ENCODE results near the gene SPOCK1.

SPOCK1 gene

GRCh38 chr5:137134920-137135532 lies 364.1 kb downstream of the SPOCK1 start:
- Histone ChIP-seq H3K27me3 (replicated peaks; ENCODE audit: control insufficient read depth, insufficient read depth, low read length, poor library complexity, severe bottlenecking) (no peaks in the 10 kb centered on the region), H3K4me1 (ENCODE audit: control insufficient read depth, insufficient read depth, low read length, poor library complexity, severe bottlenecking) (no peaks in the 10 kb centered on the region), H3K4me3 (ENCODE audit: insufficient read depth, low read depth, low read length, poor library complexity, severe bottlenecking) (no peak overlapping the region), H3K36me3 (ENCODE audit: control insufficient read depth, insufficient read depth, low read length) (no peaks in the 10 kb centered on the region), H3K27ac (ENCODE audit: insufficient read depth, low read length, poor library complexity, severe bottlenecking) (no peak overlapping the region), H3K9me3 (ENCODE audit: control insufficient read depth, low read length) (no peaks in the 10 kb centered on the region)
- no peak for DNase-seq

GRCh38 chr5:137129886-137130680 lies 369.0 kb downstream of the SPOCK1 start:
- no peak overlapping the region for H3K4me3 ChIP-seq (ENCODE audit: insufficient read depth, low read depth, low read length, poor library complexity, severe bottlenecking)
- H3K9me3 ChIP-seq (ENCODE audit: control insufficient read depth, low read length): no peaks in the 10 kb centered on the region
- H3K27ac ChIP-seq (ENCODE audit: insufficient read depth, low read length, poor library complexity, severe bottlenecking): no peak overlapping the region
- no peaks in the 10 kb centered on the region for H3K27me3 ChIP-seq (replicated peaks; ENCODE audit: control insufficient read depth, insufficient read depth, low read length, poor library complexity, severe bottlenecking)
- no peaks in the 10 kb centered on the region for H3K4me1 ChIP-seq (ENCODE audit: control insufficient read depth, insufficient read depth, low read length, poor library complexity, severe bottlenecking)
- no peak for DNase-seq
- no peaks in the 10 kb centered on the region for H3K36me3 ChIP-seq (ENCODE audit: control insufficient read depth, insufficient read depth, low read length)

GRCh38 chr5:137128012-137128411 lies 371.1 kb downstream of the SPOCK1 start:
- Histone ChIP-seq H3K9me3 (ENCODE audit: control insufficient read depth, low read length) (no peaks in the 10 kb centered on the region), H3K36me3 (ENCODE audit: control insufficient read depth, insufficient read depth, low read length) (no peaks in the 10 kb centered on the region), H3K27ac (ENCODE audit: insufficient read depth, low read length, poor library complexity, severe bottlenecking) (no peak overlapping the region), H3K4me1 (ENCODE audit: control insufficient read depth, insufficient read depth, low read length, poor library complexity, severe bottlenecking) (no peaks in the 10 kb centered on the region), H3K4me3 (ENCODE audit: insufficient read depth, low read depth, low read length, poor library complexity, severe bottlenecking) (no peak overlapping the region), H3K27me3 (replicated peaks; ENCODE audit: control insufficient read depth, insufficient read depth, low read length, poor library complexity, severe bottlenecking) (no peaks in the 10 kb centered on the region)
- DNase-seq: no peak

GRCh38 chr5:137126829-137127228 lies 372.3 kb downstream of the SPOCK1 start:
- H3K27ac ChIP-seq (ENCODE audit: insufficient read depth, low read length, poor library complexity, severe bottlenecking): no peak overlapping the region
- H3K4me3 ChIP-seq (ENCODE audit: insufficient read depth, low read depth, low read length, poor library complexity, severe bottlenecking): no peak overlapping the region
- no peaks in the 10 kb centered on the region for H3K9me3 ChIP-seq (ENCODE audit: control insufficient read depth, low read length)
- no peaks in the 10 kb centered on the region for H3K36me3 ChIP-seq (ENCODE audit: control insufficient read depth, insufficient read depth, low read length)
- H3K4me1 ChIP-seq (ENCODE audit: control insufficient read depth, insufficient read depth, low read length, poor library complexity, severe bottlenecking): no peaks in the 10 kb centered on the region
- no peak for DNase-seq
- H3K27me3 ChIP-seq (replicated peaks; ENCODE audit: control insufficient read depth, insufficient read depth, low read length, poor library complexity, severe bottlenecking): no peaks in the 10 kb centered on the region

GRCh38 chr5:137122558-137122957 lies 376.6 kb downstream of the SPOCK1 start:
- no peaks in the 10 kb centered on the region for H3K27me3 ChIP-seq (replicated peaks; ENCODE audit: control insufficient read depth, insufficient read depth, low read length, poor library complexity, severe bottlenecking)

GRCh38 chr5:137122075-137122474 lies 377.1 kb downstream of the SPOCK1 start:
- Histone ChIP-seq H3K36me3 (ENCODE audit: control insufficient read depth, insufficient read depth, low read length) (no peaks in the 10 kb centered on the region), H3K4me3 (ENCODE audit: insufficient read depth, low read depth, low read length, poor library complexity, severe bottlenecking) (no peak overlapping the region), H3K9me3 (ENCODE audit: control insufficient read depth, low read length) (no peaks in the 10 kb centered on the region), H3K27me3 (replicated peaks; ENCODE audit: control insufficient read depth, insufficient read depth, low read length, poor library complexity, severe bottlenecking) (no peaks in the 10 kb centered on the region), H3K27ac (ENCODE audit: insufficient read depth, low read length, poor library complexity, severe bottlenecking) (no peak overlapping the region), H3K4me1 (ENCODE audit: control insufficient read depth, insufficient read depth, low read length, poor library complexity, severe bottlenecking) (no peaks in the 10 kb centered on the region)
- no peak for DNase-seq

More at GRCh38 chr5:137122558-137122957, 376.6 kb downstream of the SPOCK1 start:
- Histone ChIP-seq H3K4me3 (ENCODE audit: insufficient read depth, low read depth, low read length, poor library complexity, severe bottlenecking) (no peak overlapping the region), H3K27ac (ENCODE audit: insufficient read depth, low read length, poor library complexity, severe bottlenecking) (no peak overlapping the region), H3K36me3 (ENCODE audit: control insufficient read depth, insufficient read depth, low read length) (no peaks in the 10 kb centered on the region), H3K4me1 (ENCODE audit: control insufficient read depth, insufficient read depth, low read length, poor library complexity, severe bottlenecking) (no peaks in the 10 kb centered on the region), H3K9me3 (ENCODE audit: control insufficient read depth, low read length) (no peaks in the 10 kb centered on the region)
- no peak for DNase-seq

- no peak overlapping the region for H3K4me3 ChIP-seq (ENCODE audit: insufficient read depth, low read depth, low read length, poor library complexity, severe bottlenecking)
- no peak for DNase-seq
Measured at GRCh38 chr5:137119321-137119720, 379.8 kb downstream of the SPOCK1 start.

GRCh38 chr5:137118629-137119028 lies 380.5 kb downstream of the SPOCK1 start:
- no peak for DNase-seq
- Histone ChIP-seq H3K4me1 (ENCODE audit: control insufficient read depth, insufficient read depth, low read length, poor library complexity, severe bottlenecking) (no peaks in the 10 kb centered on the region), H3K9me3 (ENCODE audit: control insufficient read depth, low read length) (no peaks in the 10 kb centered on the region), H3K36me3 (ENCODE audit: control insufficient read depth, insufficient read depth, low read length) (no peaks in the 10 kb centered on the region), H3K27ac (ENCODE audit: insufficient read depth, low read length, poor library complexity, severe bottlenecking) (no peak overlapping the region), H3K4me3 (ENCODE audit: insufficient read depth, low read depth, low read length, poor library complexity, severe bottlenecking) (no peak overlapping the region), H3K27me3 (replicated peaks; ENCODE audit: control insufficient read depth, insufficient read depth, low read length, poor library complexity, severe bottlenecking) (no peaks in the 10 kb centered on the region)

More at GRCh38 chr5:137119321-137119720, 379.8 kb downstream of the SPOCK1 start:
- Histone ChIP-seq H3K27ac (ENCODE audit: insufficient read depth, low read length, poor library complexity, severe bottlenecking) (no peak overlapping the region), H3K9me3 (ENCODE audit: control insufficient read depth, low read length) (no peaks in the 10 kb centered on the region), H3K27me3 (replicated peaks; ENCODE audit: control insufficient read depth, insufficient read depth, low read length, poor library complexity, severe bottlenecking) (no peaks in the 10 kb centered on the region), H3K4me1 (ENCODE audit: control insufficient read depth, insufficient read depth, low read length, poor library complexity, severe bottlenecking) (no peaks in the 10 kb centered on the region), H3K36me3 (ENCODE audit: control insufficient read depth, insufficient read depth, low read length) (no peaks in the 10 kb centered on the region)

- Histone ChIP-seq H3K27ac (ENCODE audit: insufficient read depth, low read length, poor library complexity, severe bottlenecking) (no peak overlapping the region), H3K9me3 (ENCODE audit: control insufficient read depth, low read length) (no peaks in the 10 kb centered on the region)
- no peak for DNase-seq
Measured at GRCh38 chr5:137115152-137115551, 384.0 kb downstream of the SPOCK1 start.

GRCh38 chr5:137114529-137114928 lies 384.6 kb downstream of the SPOCK1 start:
- Histone ChIP-seq H3K27me3 (replicated peaks; ENCODE audit: control insufficient read depth, insufficient read depth, low read length, poor library complexity, severe bottlenecking) (no peaks in the 10 kb centered on the region), H3K4me3 (ENCODE audit: insufficient read depth, low read depth, low read length, poor library complexity, severe bottlenecking) (no peak overlapping the region), H3K9me3 (ENCODE audit: control insufficient read depth, low read length) (no peaks in the 10 kb centered on the region), H3K27ac (ENCODE audit: insufficient read depth, low read length, poor library complexity, severe bottlenecking) (no peak overlapping the region), H3K36me3 (ENCODE audit: control insufficient read depth, insufficient read depth, low read length) (no peaks in the 10 kb centered on the region), H3K4me1 (ENCODE audit: control insufficient read depth, insufficient read depth, low read length, poor library complexity, severe bottlenecking) (no peaks in the 10 kb centered on the region)
- no peak for DNase-seq

More at GRCh38 chr5:137115152-137115551, 384.0 kb downstream of the SPOCK1 start:
- H3K4me1 ChIP-seq (ENCODE audit: control insufficient read depth, insufficient read depth, low read length, poor library complexity, severe bottlenecking): no peaks in the 10 kb centered on the region
- H3K27me3 ChIP-seq (replicated peaks; ENCODE audit: control insufficient read depth, insufficient read depth, low read length, poor library complexity, severe bottlenecking): no peaks in the 10 kb centered on the region
- H3K36me3 ChIP-seq (ENCODE audit: control insufficient read depth, insufficient read depth, low read length): no peaks in the 10 kb centered on the region
- H3K4me3 ChIP-seq (ENCODE audit: insufficient read depth, low read depth, low read length, poor library complexity, severe bottlenecking): no peak overlapping the region
